AG10803 (cell line): ENCODE data around the gene GSTA4.
A peak's percentile ranks its signal among the peaks of the same experiment; 100 is the strongest.

ENCODE experiments used
- DNase-seq: peaks from one replicate; pipeline ENCODE4 v3.0.0; 2010; ENCODE audit warnings: low read depth
- H3K4me3 ChIP-seq: 2 replicates; pipeline ENCODE4 v1.5.1; 2011; ENCODE audit warnings: mild to moderate bottlenecking, low read length, control low read depth
- CTCF ChIP-seq: conservative IDR thresholded peaks from 2 replicates; pipeline ENCODE4 v1.5.1; 2011; ENCODE audit warnings: mild to moderate bottlenecking, low read length, control low read depth, inconsistent platforms

Gene GSTA4

DNA sequence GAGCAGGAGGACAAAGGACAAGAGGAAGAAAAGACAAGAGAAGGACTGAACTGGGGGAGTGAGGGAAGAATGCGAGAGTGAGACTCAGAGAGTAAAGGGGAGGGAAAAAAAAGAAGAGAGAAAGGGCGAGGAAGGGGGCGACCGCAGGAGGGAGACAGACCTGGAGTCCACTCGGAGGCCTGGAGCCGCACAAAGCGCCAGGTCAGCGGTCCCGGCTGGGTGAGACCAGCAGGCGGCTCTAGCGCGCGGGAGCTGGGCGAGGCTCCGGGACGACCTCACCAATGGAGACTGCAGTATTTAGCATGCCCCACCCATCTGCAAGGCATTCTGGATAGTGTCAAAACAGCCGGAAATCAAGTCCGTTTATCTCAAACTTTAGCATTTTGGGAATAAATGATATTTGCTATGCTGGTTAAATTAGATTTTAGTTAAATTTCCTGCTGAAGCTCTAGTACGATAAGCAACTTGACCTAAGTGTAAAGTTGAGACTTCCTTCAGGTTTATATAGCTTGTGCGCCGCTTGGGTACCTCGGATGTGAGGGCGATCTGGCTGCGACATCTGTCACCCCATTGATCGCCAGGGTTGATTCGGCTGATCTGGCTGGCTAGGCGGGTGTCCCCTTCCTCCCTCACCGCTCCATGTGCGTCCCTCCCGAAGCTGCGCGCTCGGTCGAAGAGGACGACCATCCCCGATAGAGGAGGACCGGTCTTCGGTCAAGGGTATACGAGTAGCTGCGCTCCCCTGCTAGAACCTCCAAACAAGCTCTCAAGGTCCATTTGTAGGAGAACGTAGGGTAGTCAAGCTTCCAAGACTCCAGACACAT is at the start of gene GSTA4:
TSS of gene GSTA4 (minus strand) at position 196 of the 824 bp plus-strand sequence. CDS start 1,041 bp downstream, outside the sequence.
- peak; percentile 98 for DNase-seq
- TF ChIP-seq CTCF = peak; percentile 78
- H3K4me3 ChIP-seq = peak within 1 kb of the TSS; percentile 81

- no peak for TF ChIP-seq CTCF
- no peak for DNase-seq
- H3K4me3 ChIP-seq = no peak overlapping the region
Measured at GRCh38 chr6:53044572-53044971, 49.5 kb upstream of the GSTA4 start.

DNA sequence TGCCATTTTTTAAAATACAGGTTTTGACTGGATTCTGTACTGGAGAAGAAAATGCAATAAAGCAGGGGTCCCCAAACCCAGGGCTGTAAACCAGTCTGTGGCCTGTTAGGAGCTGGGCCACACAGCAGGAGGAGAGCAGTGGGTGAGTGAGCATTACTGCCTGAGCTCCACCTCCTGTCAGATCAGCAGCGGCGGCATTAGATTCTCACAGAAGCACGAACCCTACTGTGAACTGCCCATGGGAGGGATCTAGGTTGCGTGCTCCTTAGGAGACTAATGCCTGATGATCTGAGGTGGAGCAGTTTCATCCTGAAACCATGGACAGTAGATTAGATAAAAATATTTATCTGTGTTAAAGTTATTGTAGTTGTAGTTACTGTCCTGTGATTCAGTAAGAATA is 49.0 kb upstream of the GSTA4 start:
- H3K4me3 ChIP-seq = no peak overlapping the region; the same call in 1 of the 2 replicates
- peak; percentile 61 for DNase-seq
- 0 out of 2 replicates have a peak, but pooled peaks have one; percentile 5 for TF ChIP-seq CTCF

- DNase-seq = peak; percentile 79
- no peak for TF ChIP-seq CTCF
Measured at GRCh38 chr6:53043581-53043980, 48.5 kb upstream of the GSTA4 start.

GRCh38 chr6:53042112-53042511 is 47.0 kb upstream of the GSTA4 start:
- no peak overlapping the region for H3K4me3 ChIP-seq
- peak; percentile 90 for DNase-seq
- TF ChIP-seq CTCF = no peak

More at GRCh38 chr6:53043581-53043980, 48.5 kb upstream of the GSTA4 start:
- H3K4me3 ChIP-seq = no peak overlapping the region; the same call in 1 of the 2 replicates

DNA sequence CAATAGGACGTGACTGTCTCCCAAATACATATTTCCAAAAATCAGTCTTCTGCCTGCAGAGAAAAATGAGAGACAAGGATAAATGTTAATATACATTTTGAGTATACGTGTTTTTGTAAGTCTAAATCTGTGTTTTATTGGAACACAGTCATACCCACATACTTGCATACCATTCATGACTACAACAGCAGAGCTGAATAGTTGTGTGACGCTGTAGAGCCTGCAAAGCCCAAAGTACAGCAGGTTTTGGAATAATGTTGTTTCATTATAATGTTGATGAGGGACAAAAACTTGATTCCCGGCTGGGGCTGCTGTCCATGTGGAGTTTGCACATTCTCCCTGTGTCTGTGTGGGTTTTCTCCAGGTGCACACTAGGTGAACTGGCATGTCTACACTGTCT is 46.3 kb upstream of the GSTA4 start:
- no peak for TF ChIP-seq CTCF
- no peak overlapping the region for H3K4me3 ChIP-seq
- peak; percentile 71 for DNase-seq

DNA sequence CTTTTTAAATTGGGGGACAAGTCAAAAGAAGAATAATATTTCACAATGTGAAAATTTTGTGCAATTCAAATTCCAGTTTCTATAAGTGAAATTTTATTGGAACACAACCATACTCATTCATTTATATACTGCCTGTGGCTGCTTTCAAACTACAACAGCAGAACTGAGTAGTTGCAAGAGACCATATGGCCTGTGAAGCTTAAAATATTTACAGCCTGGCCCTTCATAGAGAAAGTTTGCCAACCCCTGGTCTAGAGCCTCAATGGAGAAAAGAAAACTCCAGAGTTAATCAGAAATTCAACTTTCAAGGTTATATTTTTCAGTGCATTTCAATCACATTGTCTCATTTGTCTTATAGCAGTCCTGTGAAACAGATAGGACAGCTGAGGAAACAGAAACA is 43.5 kb upstream of the GSTA4 start:
- no peak for TF ChIP-seq CTCF
- no peak overlapping the region for H3K4me3 ChIP-seq
- no peak for DNase-seq
